ENCODE measurements around the gene SPAG17.

SPAG17 gene

GRCh38 chr1:118185084-118185832 is at the start of gene SPAG17:
Gene SPAG17 (minus strand): TSS chr1:118185228. CDS start chr1:118185157, 71 bp downstream.
- peak; percentile 96 for DNase-seq (ENCODE audit: low read depth, low spot score)

DNA sequence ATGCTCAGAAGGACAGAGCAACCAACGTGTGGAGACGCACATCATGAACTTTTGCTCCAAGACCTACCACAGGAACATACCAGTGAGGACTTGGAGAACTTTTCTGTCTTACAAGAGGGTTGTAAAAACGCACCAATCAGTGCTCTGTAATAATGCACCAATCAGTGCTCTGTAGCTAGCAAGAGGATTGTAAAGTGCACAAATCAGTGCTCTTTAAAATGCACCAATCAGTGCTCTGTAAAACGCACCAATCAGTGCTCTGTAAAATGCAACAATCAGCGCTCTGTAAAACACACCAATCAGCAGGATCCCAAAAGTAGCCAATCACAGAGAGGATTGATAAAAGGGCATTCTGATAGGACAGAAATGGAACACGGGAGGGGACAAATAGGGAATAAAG is 40.4 kb upstream of the SPAG17 start:
- DNase-seq (ENCODE audit: low read depth, low spot score) = no peak

DNA sequence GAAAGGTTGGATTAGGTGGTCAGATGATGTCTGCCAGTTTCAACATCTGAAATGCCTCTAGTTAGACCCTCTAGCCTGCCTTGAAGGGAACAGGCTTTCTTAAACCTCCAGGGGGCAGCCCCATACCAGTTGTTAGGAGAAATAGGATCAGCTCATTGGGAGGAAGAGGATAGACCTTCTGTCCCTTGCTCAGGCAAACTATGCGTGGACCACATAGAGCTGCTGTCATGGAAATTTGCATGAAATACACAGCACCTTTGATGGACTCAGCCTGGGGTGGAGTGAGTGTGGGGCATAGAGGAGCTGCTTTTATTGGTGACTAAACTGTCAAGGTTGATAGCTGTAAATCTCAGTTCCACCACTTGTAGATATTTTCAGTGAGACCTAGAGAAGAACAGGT is 38.4 kb upstream of the SPAG17 start:
- DNase-seq (ENCODE audit: low read depth, low spot score) = peak; percentile 64

DNA sequence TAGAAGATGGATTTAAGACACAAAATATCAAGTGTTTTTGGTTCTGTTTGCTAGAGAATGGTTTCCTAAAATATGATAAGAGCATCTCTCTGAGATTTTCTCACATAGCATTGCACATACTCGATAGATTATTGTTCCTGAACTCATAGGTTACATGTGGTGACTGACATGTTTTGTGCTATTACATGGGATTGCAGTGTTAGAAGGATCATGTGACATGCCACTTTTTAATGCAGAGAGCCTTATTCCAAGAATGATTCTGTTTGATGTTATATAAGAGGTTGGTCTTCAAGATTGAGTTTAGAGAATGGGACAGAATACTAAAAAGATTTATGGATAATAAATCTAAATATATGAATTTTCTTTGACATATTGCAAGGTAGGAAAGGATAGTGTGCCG is 34.4 kb upstream of the SPAG17 start:
- no peak for DNase-seq (ENCODE audit: low read depth, low spot score)

GRCh38 chr1:118217141-118217838 is 32.3 kb upstream of the SPAG17 start:
- DNase-seq (ENCODE audit: low read depth, low spot score) = no peak

- DNase-seq (ENCODE audit: low read depth, low spot score) = no peak
Observed at GRCh38 chr1:118214866-118215265, 29.8 kb upstream of the SPAG17 start.

GRCh38 chr1:118210723-118211110 is 25.7 kb upstream of the SPAG17 start:
- no peak for DNase-seq (ENCODE audit: low read depth, low spot score)

DNA sequence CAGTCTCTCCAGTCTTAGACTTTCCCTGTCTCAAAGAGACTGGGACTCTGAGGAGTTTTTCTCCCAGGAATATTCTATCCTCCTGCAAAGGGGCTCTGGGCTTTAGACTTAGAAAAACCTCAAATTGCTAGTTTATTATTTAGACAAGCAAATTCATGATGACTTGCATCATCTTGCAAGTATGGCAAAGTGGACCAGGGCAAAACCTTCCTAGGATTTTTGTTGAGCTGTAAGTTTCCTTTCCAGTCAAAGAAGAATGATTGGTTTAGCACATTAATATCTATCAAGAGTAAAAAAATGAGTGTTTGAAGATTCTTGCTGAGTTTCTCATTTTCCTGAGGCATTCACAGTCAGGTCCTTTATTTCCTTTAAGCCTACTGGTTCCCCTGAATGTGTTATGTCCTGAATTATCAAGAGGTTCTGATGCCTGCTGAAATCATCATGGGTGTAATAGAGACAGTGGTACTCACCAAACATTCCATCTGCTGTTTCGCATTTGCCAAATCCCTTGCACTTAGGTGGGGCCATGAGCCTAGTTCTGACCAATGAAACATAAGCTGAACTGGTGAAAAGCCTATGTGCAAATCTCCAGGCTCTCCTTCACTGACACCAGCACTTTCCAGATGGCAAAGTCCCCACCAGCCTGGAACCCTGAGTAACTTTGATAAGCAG is 25.2 kb upstream of the SPAG17 start:
- DNase-seq (ENCODE audit: low read depth, low spot score) = no peak

DNA sequence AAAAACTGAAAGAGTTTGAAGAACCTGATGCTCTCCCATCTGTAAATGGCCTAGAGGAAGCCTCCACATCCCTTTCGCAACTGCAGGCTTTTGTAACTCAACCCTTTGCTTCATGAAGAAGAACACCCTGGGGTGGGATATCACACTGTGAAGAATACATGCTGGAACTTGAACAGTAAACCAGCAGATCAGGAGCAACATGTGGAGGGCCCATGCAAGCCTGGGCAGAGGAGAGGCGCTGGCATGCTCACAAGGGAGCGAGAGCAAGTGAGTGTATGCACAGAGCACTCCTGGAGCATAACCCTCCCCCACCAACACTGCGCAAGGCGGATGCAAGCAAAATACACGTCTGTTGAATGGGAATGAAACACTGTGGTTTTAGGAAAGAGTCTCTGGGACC is 24.6 kb upstream of the SPAG17 start:
- no peak for DNase-seq (ENCODE audit: low read depth, low spot score)

- DNase-seq (ENCODE audit: low read depth, low spot score) = no peak
Observed at GRCh38 chr1:118206966-118207365, 21.9 kb upstream of the SPAG17 start.

GRCh38 chr1:118204648-118205047 is 19.6 kb upstream of the SPAG17 start:
- DNase-seq (ENCODE audit: low read depth, low spot score) = no peak

DNA sequence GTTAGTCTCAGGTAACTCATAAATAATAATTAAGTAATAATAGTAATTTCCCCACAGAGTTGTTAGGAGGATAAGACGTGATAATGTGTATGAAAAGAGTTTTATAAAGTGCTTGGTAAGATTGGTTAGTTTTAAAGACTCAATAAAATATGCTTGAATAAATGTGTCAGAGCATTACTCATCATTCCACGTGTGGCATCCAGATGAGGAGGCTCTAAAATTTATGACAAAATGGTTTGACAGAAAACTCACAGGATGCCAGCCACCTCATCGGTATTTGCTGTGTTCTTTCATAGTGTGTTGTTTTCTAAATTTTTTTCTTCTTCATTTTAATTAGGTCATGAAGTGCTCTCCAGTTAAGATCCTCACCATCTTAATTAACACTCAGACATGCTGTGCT is 19.1 kb upstream of the SPAG17 start:
- DNase-seq (ENCODE audit: low read depth, low spot score) = no peak

GRCh38 chr1:118202076-118202608 is 17.1 kb upstream of the SPAG17 start:
- no peak for DNase-seq (ENCODE audit: low read depth, low spot score)

GRCh38 chr1:118201524-118201923 is 16.5 kb upstream of the SPAG17 start:
- DNase-seq (ENCODE audit: low read depth, low spot score) = no peak

DNA sequence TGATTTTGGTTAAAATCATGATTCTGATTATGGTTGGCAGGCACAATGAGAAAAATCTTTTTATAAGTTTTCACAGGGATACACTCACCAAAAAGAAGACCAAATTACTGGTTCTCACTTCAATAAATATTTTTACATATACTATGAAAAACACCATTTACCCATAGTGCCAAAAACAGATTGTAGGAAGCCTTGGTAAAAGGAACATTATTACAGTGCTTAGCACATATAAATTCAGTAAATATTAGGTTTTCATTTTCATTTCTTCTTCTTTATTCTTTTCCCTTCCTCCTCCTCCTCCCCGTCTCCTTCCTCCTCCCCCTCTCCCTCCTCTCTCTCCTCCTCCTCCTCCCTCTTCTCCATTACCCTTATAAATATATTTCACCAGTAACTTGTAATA is 15.8 kb upstream of the SPAG17 start:
- no peak for DNase-seq (ENCODE audit: low read depth, low spot score)

GRCh38 chr1:118190561-118190960 is 5.5 kb upstream of the SPAG17 start:
- no peak for DNase-seq (ENCODE audit: low read depth, low spot score)

DNA sequence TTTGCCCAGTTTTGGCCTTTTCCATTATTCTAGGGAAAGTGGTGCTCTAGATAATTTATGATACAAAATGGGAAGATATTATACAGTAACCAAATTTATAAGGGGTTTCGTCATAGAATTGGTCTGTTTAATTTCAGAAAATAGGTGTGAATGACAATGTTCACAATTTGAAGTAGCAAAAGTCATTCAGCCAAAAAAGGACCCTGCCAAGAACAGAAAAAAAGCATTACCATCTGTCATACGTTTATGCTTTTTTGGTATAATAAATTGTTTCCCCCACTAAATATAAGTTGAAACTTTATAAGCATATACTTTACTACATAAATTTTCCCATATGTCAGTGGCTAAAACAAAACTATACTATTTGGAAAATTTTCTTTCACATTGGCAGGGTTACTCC is 4.5 kb upstream of the SPAG17 start:
- DNase-seq (ENCODE audit: low read depth, low spot score) = no peak

DNA sequence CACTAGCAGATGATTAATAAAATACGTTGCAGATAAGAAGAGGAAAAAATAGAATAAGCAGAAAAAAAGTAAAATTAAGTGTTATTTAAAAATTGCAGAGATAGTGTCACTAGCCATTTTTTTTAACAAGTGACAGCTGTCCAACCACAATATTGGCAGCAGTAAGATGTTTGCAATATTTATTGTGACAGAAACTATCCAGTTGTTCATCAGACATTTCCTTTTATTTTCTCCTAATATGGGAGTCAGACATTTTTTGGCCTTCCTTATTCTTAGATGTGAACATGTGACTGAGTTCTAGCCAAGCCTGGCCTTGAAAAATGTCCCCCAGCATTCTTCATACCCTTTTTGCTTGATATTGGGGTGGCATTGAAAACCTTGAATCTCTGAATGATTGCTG is 3.4 kb upstream of the SPAG17 start:
- no peak for DNase-seq (ENCODE audit: low read depth, low spot score)

GRCh38 chr1:118186026-118186425 is 998 bp upstream of the SPAG17 start:
- DNase-seq (ENCODE audit: low read depth, low spot score) = peak; percentile 51

DNA sequence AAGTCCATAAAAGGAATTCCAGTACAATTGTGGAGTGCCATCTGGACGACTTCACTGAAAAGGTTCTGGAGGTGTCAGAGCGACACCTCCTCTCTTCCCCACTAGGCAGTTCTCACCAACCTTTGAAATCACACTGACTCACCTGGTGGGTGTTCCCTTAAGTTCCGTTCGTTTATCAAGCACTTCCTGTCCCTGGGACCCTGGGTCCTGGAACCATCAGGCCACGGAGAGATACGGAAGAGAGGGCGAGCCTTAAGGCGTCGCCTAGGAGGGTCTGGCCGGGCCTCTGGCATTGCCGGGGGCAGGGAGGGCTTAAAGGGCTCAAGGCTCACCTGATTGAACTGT is 317 bp downstream of the SPAG17 start:
- no peak for DNase-seq (ENCODE audit: low read depth, low spot score)

DNA sequence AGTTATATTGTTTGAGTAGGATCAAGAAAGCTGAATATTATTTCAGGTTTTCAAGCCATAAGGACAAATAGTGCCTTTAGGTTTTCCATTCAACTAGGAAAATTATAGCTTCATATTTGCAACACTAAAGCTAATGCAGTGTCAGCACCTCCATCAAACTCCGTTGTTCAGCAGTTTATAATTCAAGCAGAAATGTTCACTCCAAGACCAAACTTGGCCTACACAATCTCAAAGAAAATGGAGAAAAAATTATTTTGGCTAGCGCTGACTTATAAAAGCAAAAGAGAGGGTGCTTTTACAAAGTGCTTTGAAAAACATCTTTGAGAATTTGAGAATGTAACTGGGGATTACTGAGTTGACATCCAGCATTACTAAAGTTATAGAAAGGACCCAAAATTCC is 1.4 kb downstream of the SPAG17 start:
- DNase-seq (ENCODE audit: low read depth, low spot score) = no peak

DNA sequence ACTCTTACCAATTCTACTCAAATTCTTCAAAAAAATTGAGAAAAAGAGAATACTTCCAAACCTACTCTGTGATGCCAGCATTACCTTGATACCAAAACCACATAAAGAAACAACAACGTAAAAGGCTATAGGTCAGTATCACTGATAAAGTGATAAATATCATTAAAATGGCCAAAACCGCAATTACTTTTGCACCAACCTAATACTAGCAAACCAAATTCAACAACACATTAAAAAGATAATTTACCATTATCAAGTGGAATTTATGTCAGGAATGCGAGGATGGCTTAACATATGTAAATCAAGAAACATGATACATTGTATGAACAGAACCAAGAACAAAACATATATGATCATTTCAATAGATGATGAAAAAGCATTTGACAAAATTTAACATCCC is 7.0 kb downstream of the SPAG17 start:
- DNase-seq (ENCODE audit: low read depth, low spot score) = no peak

DNA sequence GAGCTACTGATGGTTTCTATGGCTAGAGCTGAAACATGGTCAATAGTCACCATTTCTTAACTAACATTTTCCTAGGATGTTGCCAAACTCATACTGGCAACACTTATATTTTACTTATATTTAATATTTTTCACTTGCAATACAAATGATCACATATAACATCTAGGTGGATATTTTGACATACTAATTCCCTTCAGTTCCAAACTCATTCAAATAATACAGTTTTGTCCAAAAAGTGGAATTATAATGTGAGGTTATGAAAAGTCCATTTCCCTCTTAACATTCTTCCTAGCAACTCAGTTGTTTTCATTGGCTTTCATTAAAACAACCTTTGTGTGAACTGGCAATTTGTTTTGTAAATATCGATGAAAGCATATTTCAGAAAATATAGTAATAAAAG is 16.0 kb downstream of the SPAG17 start:
- DNase-seq (ENCODE audit: low read depth, low spot score) = no peak

All from ELF-1 (cell line).